GM10266 (cell line): Measurements from ENCODE around the gene CHRM2.

Experiments used
- DNase-seq: peaks from one replicate; pipeline ENCODE4 v3.0.0; 2012; ENCODE audit errors: extremely low spot score
- TF ChIP-seq, protein P1 (sequence below): IDR thresholded peaks from 2 replicates; pipeline ENCODE4 v1.5.1; 2012; ENCODE audit warnings: mild to moderate bottlenecking, low read depth; ENCODE audit not compliant: control insufficient read depth, insufficient read depth; ENCODE audit errors: missing control alignments

CHRM2 gene

DNA sequence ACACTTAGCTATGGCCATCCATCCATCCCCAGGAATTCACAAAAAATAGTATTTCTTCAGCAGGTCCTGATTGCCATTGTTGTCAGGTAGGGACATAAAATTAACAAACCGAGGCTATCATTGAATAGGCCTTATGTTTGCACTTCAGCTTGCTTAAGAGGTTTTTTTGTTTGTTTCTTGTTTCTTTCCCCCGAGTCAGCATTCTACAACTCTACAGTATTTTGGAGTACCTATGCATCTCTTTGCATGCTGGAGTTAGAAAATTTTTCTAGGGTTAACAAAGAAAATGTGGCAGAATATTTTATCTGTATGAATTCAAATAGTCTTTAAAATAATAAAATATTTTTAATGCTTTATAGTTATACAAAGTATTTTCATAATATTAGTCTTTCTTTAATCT, 26.3 kb downstream of the CHRM2 start:
- TF ChIP-seq, protein P1, sequence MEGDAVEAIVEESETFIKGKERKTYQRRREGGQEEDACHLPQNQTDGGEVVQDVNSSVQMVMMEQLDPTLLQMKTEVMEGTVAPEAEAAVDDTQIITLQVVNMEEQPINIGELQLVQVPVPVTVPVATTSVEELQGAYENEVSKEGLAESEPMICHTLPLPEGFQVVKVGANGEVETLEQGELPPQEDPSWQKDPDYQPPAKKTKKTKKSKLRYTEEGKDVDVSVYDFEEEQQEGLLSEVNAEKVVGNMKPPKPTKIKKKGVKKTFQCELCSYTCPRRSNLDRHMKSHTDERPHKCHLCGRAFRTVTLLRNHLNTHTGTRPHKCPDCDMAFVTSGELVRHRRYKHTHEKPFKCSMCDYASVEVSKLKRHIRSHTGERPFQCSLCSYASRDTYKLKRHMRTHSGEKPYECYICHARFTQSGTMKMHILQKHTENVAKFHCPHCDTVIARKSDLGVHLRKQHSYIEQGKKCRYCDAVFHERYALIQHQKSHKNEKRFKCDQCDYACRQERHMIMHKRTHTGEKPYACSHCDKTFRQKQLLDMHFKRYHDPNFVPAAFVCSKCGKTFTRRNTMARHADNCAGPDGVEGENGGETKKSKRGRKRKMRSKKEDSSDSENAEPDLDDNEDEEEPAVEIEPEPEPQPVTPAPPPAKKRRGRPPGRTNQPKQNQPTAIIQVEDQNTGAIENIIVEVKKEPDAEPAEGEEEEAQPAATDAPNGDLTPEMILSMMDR, result no peak
- no peak for DNase-seq

DNA sequence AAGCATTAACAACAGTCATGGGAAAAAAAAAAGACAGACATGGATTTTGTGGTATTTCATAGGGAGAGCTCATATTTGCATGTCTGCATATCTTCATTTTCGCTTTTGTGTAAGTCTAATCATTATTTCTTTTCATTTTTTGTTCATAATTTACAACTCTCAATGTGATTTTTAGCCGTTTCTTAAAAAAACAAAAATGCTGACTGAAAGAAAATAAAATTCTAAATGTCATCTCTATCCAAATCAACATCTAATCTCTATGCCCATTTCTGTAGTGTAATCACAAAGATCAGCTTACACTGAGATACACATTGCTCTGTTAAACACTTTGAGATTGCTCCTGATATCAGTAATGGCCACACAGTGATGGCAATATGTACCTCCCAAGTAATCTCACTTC, 29.2 kb downstream of the CHRM2 start:
- TF ChIP-seq, protein P1, result no peak
- DNase-seq, result no peak

DNA sequence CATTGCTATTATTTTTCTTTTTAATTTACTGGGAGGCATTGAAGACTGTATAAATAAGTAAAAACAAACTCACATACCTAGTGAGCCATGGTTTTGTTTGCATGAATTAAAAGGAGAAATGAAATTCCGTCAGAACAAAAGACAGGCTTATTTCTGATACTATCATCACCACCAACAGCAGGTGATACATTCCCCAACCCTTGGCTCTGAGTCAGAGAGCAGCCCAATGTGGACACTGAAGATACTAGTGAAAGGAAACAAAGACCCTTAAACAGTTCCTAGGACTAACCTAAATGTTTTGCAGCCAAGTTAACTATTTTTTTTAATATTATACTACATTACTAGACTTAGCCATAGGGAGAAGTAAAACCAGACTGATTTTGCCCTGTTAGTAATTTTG, 31.6 kb downstream of the CHRM2 start:
- no peak for DNase-seq
- TF ChIP-seq, protein P1, result no peak

DNA sequence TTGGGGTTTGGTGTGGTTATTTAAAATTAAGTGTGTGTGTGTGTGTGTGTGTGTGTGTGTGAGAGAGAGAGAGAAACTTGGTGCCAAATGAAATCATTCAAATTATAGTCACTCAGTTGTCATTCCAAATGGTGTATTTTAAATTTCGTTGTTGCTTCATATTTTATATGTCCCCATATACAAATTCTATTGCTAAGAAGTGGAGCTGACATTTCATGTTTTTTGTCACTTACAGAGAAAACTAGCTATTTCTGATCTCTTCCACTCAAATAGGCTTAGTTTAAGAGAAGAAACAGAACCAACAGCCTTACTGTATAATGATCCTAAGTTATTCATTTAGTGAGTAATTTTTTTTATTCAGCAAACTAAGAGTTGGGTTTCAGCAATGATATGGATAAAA, 42.3 kb downstream of the CHRM2 start:
- TF ChIP-seq, protein P1, result no peak

DNA sequence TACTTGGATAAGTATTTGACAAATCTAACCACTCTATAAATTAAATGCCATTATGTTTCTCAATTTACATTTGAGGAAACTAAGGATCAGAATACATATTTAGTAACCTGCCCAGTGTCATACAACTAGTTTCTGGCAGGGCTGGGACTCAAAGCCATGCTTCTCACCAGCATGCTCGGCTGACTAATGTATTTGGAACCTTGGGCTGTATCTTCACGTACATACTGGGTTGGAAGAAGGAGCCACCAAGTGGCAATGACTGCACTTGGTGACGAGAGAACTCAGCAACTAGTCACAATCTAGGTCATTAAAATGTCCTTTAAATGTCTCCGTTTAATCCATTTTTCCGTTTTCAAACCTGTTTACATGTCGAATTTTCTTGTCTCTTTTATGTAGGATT, 42.9 kb downstream of the CHRM2 start:
- DNase-seq, result no peak
- TF ChIP-seq, protein P1, result no peak

More for the DNA sequence above, 42.3 kb downstream of the CHRM2 start:
- no peak for DNase-seq

DNA sequence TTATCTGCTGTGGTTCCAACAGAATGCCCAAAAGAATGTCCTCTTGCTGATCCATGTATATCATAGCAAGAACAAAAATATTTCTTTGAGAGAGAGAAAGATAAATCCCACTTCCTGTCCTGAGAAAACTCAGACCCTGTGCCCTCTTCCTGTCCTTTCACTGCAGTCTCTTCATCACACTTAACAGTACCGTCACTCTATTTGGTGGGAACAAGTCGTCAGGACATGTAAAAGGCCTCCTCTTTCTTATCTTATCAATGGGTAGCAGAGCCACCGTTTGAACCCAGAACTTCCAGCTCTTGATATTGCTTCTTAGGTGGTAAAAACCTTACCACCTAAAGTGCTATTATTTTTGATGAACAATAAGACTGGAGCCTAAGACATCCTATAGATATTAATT, 43.9 kb downstream of the CHRM2 start:
- TF ChIP-seq, protein P1, result no peak
- DNase-seq, result no peak

DNA sequence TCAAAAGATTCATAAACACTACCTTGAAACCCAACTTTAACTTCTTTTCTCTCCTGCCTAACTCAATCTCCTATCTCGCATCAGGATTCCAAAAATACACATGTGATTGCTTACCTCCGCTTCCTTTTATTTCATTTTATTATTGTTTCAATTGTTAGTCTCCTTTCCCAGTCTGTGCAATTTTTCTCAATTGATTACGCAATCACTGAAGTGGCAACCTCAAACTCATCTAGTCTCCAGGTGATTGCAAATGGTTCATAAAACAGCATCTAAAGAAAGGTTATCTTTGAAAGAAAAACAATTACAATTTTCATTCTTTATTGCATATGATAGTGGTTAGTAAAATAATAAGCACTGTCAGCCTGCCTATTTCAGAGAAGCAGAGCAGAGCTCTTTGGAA, 45.6 kb downstream of the CHRM2 start:
- no peak for DNase-seq
- TF ChIP-seq, protein P1, result no peak
